Epithelial cell of proximal tubule (primary cell): ENCODE results near the gene HPDL. TPM values are rescaled to one million over a fixed set of nuclear protein-coding genes. Genes with fewer than 3 reads are reported as not detected.

Experiments used
- DNase-seq: peaks from one replicate; pipeline ENCODE4 v3.0.0-alpha.2; 2011; ENCODE audit warnings: low read depth
- H3K4me3 ChIP-seq: 2 replicates; pipeline ENCODE4 v1.5.1; 2011; ENCODE audit warnings: low read depth, mild to moderate bottlenecking, low read length
- CTCF ChIP-seq: conservative IDR thresholded peaks from 2 replicates; pipeline ENCODE4 v1.5.1; 2012; ENCODE audit warnings: low read depth, mild to moderate bottlenecking, low read length
- total RNA-seq: library from RNA; depleted of rRNA; stranded (reverse); fragments of >200 nt; gene quantifications from 2 replicates; pipeline ENCODE4 v1.2.3, GENCODE V29; 2015

The HPDL gene
- total RNA-seq, 1 donor from 2014 or later, result 2.9 TPM

- no peak for TF ChIP-seq CTCF
- peak overlapping the region; percentile 49 for H3K4me3 ChIP-seq
Observed at GRCh38 chr1:45325851-45326506, 716 bp upstream of the HPDL start.

GRCh38 chr1:45327644-45328515, 1.2 kb downstream of the HPDL start:
- no peak for DNase-seq
- no peak for TF ChIP-seq CTCF

More at GRCh38 chr1:45325851-45326506, 716 bp upstream of the HPDL start:
- DNase-seq, result no peak

GRCh38 chr1:45328680-45329079, 2.0 kb downstream of the HPDL start:
- H3K4me3 ChIP-seq, result no peak overlapping the region
- TF ChIP-seq CTCF, result no peak
- DNase-seq, result no peak

More at GRCh38 chr1:45327644-45328515, 1.2 kb downstream of the HPDL start:
- no peak overlapping the region for H3K4me3 ChIP-seq

- H3K4me3 ChIP-seq, result no peak overlapping the region
- DNase-seq, result no peak
- no peak for TF ChIP-seq CTCF
Observed at GRCh38 chr1:45329445-45329844, 2.8 kb downstream of the HPDL start.

- no peak for TF ChIP-seq CTCF
- DNase-seq, result no peak
- H3K4me3 ChIP-seq, result no peak overlapping the region
Observed at GRCh38 chr1:45331436-45332345, 5.0 kb downstream of the HPDL start.

- no peak for DNase-seq
- no peak for TF ChIP-seq CTCF
- no peak overlapping the region for H3K4me3 ChIP-seq
Observed at GRCh38 chr1:45332346-45332720, 5.6 kb downstream of the HPDL start.
